HG02970 (cell line): ENCODE measurements around the gene STARD7.

Experiments
- ATAC-seq: cut with Tn5 transposase; IDR thresholded peaks from one replicate; pipeline ENCODE4 v1.9.1; 2021; ENCODE audit warnings: mild to moderate bottlenecking, moderate library complexity, moderate number of reproducible peaks; ENCODE audit not compliant: unreplicated experiment, low FRiP score

STARD7 gene

DNA sequence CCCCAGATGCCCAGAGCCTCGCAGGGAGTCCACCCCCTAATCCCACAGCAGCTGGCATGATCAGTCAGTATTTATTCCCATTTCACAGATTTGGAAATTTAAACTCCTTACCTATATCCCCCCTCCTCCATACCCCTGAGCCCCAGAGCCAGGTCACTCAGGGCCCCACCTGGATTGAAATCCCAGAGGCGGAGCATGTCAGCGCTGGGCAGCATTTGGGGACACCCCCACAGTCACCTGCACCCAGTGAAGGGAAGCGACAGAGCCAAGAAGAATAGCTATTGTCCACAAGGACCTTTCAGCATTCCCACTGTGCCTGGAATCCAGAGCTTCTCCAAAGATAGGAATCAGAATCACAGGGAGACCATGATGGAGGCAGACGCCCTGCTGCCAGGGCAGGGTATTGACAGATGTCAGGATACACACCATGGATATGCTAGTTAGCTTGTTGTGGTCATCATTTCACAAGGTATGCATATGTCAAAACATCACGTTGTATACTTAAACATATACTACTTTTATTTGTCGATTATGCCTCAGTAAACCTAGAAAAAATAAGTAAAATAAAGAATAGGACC lies 69.4 kb downstream of the STARD7 start:
- no peak for ATAC-seq

DNA sequence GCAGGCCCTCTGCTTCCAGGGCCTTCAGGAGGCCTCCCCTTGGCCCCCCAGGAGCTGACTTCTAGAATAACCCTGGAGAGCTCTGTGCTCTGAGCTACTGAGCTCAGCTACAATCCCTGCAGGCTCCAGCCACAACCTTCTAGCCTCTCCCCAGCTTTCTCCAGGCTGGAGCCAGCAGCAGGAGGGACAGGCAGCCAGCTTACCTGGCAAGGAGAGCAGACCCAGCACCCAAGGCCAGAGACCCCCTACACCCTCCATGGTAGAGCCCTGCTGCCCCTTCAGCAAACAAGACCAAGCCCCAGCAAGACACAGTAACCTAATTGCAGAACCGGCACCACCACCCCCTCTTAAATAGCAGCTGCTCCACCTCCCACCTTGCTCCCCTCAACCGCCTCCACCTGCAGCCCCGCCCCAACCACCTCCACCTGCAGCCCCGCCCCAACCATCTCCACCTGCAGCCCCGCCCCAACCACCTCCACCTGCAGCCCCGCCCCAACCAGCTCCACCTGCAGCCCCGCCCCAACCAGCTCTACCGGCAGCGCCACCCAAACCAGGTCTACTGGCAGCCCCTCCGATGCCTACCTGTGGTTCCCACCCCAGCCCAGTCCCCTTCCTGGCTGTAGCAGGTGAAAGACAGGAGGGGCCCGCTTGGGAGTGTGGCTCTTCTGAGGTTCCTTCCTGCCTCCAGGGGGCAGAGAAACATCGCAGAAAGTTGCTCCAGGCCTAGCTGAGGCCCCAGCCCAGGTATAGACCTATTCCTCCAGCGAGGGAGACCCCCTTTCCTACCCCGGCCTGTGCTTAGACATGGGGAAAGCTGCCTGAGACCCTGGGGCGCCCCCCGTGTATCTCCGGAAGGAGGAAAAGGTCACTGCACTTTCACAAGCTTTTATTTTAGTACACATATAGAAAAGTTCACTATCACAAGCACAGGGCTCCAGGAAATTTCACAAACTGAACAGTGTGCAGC lies 70.2 kb downstream of the STARD7 start, which contains the start of gene ASTL:
Gene ASTL (minus strand): TSS at position 324 of the 967 bp plus-strand sequence. CDS start 66 bp downstream, at position 258.
- ATAC-seq, result no peak

GRCh38 chr2:96137321-96138178 lies 71.1 kb downstream of the STARD7 start:
- no peak for ATAC-seq

- no peak for ATAC-seq
These were observed 72.4 kb downstream of the STARD7 start for GRCh38 chr2:96136129-96136720.

GRCh38 chr2:96135621-96136020 lies 73.0 kb downstream of the STARD7 start:
- no peak for ATAC-seq

- ATAC-seq, result no peak
These were observed 73.5 kb downstream of the STARD7 start for GRCh38 chr2:96135171-96135570.
